ENCODE measurements around the gene MAP2K2.

DNA sequence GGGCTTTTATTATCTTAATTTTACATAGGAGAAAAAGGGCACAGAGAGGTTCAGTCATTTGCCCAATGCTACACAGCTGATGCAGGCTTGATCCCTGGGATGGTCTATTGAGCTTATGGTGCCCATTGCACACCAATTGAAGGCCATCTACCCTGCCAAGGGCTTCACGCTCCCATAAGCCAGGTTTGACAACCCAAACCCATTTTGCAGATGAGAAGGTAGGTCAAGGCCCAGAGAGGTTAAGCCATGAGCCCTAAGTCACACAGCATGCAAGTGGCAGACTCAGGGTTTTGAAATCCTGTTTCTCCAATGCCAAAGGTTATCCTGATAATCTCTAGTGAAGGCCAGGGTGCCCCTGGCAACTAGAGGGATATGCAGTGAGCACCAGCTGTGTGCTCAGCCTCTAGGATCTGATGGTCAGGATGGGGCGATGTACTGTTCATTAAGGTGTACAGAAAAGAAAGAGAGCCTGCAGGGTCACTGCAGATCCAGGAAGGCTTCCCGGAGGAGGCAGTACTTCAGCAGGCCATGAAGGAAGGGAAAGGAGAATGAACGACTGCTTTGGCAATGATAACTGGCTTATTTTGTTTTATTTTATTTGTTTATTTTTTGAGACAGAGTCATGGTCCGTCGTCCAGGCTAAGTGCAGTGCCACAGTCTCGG, 37.6 kb upstream of the MAP2K2 start:
- TF ChIP-seq, protein P1, sequence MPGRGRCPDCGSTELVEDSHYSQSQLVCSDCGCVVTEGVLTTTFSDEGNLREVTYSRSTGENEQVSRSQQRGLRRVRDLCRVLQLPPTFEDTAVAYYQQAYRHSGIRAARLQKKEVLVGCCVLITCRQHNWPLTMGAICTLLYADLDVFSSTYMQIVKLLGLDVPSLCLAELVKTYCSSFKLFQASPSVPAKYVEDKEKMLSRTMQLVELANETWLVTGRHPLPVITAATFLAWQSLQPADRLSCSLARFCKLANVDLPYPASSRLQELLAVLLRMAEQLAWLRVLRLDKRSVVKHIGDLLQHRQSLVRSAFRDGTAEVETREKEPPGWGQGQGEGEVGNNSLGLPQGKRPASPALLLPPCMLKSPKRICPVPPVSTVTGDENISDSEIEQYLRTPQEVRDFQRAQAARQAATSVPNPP (IDR thresholded peaks at IDR 0.05; ENCODE audit: borderline replicate concordance, insufficient read depth, insufficient read length), result no peak
- TF ChIP-seq, protein P2, sequence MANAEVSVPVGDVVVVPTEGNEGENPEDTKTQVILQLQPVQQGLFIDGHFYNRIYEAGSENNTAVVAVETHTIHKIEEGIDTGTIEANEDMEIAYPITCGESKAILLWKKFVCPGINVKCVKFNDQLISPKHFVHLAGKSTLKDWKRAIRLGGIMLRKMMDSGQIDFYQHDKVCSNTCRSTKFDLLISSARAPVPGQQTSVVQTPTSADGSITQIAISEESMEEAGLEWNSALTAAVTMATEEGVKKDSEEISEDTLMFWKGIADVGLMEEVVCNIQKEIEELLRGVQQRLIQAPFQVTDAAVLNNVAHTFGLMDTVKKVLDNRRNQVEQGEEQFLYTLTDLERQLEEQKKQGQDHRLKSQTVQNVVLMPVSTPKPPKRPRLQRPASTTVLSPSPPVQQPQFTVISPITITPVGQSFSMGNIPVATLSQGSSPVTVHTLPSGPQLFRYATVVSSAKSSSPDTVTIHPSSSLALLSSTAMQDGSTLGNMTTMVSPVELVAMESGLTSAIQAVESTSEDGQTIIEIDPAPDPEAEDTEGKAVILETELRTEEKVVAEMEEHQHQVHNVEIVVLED (CRISPR knock-in tag; IDR thresholded peaks at IDR 0.05), result no peak
- TF ChIP-seq ELF4 (CRISPR knock-in tag; IDR thresholded peaks at IDR 0.05) (no peak), FOSL1 (tag; conservative IDR thresholded peaks at IDR 0.05) (no peak), POLR2A (conservative IDR thresholded peaks at IDR 0.05) (no peak)
